Activated T-helper 2 cell treated with anti-CD3 and anti-CD28 coated beads, Interferon-gamma antibody, Interleukin-2, Interleukin-4, amounts not matched to agents 10 μg/mL and 5 μg/mL and 100 μg/mL, durations not matched to agents 14 hours and 24 hours and 36 hours (primary cell): ENCODE results near the gene TMEM178A. TPM values are rescaled to one million over a fixed set of nuclear protein-coding genes. Genes with fewer than 3 reads are reported as not detected.

Source experiments
- DNase-seq: peaks from one replicate; pipeline ENCODE4 v3.0.0; 2021; ENCODE audit warnings: low spot score
- H3K27ac Mint-ChIP-seq: one replicate; pipeline ENCODE4 v1.8.0; 2021; ENCODE audit warnings: mixed read lengths
- H3K27me3 Mint-ChIP-seq: one replicate; pipeline ENCODE4 v1.8.0; 2021; ENCODE audit warnings: low read depth, mixed read lengths
- H3K36me3 Mint-ChIP-seq: one replicate; pipeline ENCODE4 v1.8.0; 2021; ENCODE audit warnings: low read depth, mixed read lengths
- H3K4me1 Mint-ChIP-seq: one replicate; pipeline ENCODE4 v1.8.0; 2021; ENCODE audit warnings: low read depth, mixed read lengths
- H3K4me3 Mint-ChIP-seq: one replicate; pipeline ENCODE4 v1.8.0; 2021; ENCODE audit warnings: low read depth, mild to moderate bottlenecking, moderate library complexity, mixed read lengths
- H3K9me3 Mint-ChIP-seq: one replicate; pipeline ENCODE4 v1.8.0; 2021; ENCODE audit warnings: mixed read lengths
- intact Hi-C: fragments of 100-400 bp; cut with micrococcal nuclease; formaldehyde crosslinking; loops from one replicate; pipeline ENCODE4 v1.15.1; 2023
- total RNA-seq: library from RNA; stranded (reverse); gene quantifications from 2 replicates; pipeline ENCODE4 v1.2.3, GENCODE V29; 2022

Gene TMEM178A
- total RNA-seq, 1 donor from 2014 or later, result 0.23 TPM

GRCh38 chr2:39743269-39743776, 77.6 kb downstream of the TMEM178A start:
- Mint-ChIP-seq H3K27me3 (no peaks in the 10 kb centered on the region), H3K36me3 (peaks cover 70% of the 10 kb centered on the region), H3K9me3 (no peaks in the 10 kb centered on the region), H3K27ac (peak overlapping the region; percentile 56), H3K4me3 (no peak overlapping the region), H3K4me1 (peaks cover 8% of the 10 kb centered on the region)
- no peak for DNase-seq
- intact Hi-C loops, result no loop called here

- DNase-seq, result no peak
- Mint-ChIP-seq H3K4me3 (no peak overlapping the region), H3K9me3 (no peaks in the 10 kb centered on the region), H3K27me3 (no peaks in the 10 kb centered on the region), H3K36me3 (peaks cover 82% of the 10 kb centered on the region), H3K4me1 (peaks cover 7% of the 10 kb centered on the region), H3K27ac (no peak overlapping the region)
- intact Hi-C loops, result no loop called here
These were observed 89.7 kb downstream of the TMEM178A start for GRCh38 chr2:39755466-39755865.

- peaks cover 11% of the 10 kb centered on the region for H3K4me1 Mint-ChIP-seq
- no peak overlapping the region for H3K4me3 Mint-ChIP-seq
- H3K27ac Mint-ChIP-seq, result no peak overlapping the region
- no peak for DNase-seq
- H3K27me3 Mint-ChIP-seq, result no peaks in the 10 kb centered on the region
- H3K9me3 Mint-ChIP-seq, result no peaks in the 10 kb centered on the region
- intact Hi-C loops, result no loop called here
- H3K36me3 Mint-ChIP-seq, result peaks cover 87% of the 10 kb centered on the region
These were observed 91.4 kb downstream of the TMEM178A start for GRCh38 chr2:39757156-39757555.

GRCh38 chr2:39762448-39762847, 96.7 kb downstream of the TMEM178A start:
- Mint-ChIP-seq H3K36me3 (peaks cover 89% of the 10 kb centered on the region), H3K9me3 (no peaks in the 10 kb centered on the region), H3K27me3 (no peaks in the 10 kb centered on the region), H3K4me1 (peaks cover 23% of the 10 kb centered on the region), H3K4me3 (no peak overlapping the region), H3K27ac (no peak overlapping the region)
- DNase-seq, result no peak
- intact Hi-C loops, result no loop called here

Other genes starting within 250 kb of the TMEM178A start
- 19.3 and 22.7 TPM in 2 replicates for gene MAP4K3, start 228.6 kb upstream of the TMEM178A start, total RNA-seq
- gene THUMPD2, start 113.3 kb downstream of the TMEM178A start, total RNA-seq, result 19.0 and 19.4 TPM in 2 replicates